ENCODE results near the gene RUNX3.
A peak's percentile ranks its signal among the peaks of the same experiment; 100 is the strongest.
"Not testable (repeated sequence)": the region's sequence is repeated elsewhere in the genome, so short reads cannot be mapped to it uniquely, and the experiment has no call there.

Gene RUNX3

DNA sequence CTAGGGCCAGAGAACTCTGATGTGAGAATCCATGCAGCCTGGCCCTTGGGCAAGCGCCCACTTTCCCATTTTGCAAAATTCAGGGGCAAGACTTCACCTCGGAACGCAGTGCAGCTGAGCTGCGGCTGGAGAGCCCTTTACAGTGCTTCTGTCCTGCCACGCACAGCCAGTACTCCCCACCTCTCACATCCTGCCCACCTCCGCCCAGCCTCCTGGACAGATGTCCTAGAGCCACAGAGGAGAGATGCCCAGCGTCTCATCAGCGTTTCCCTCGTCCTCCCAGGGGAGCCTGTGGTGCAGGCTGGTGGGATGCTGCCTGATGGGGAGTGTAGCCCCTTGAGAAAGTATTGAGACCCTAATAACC is 29.6 kb downstream of the RUNX3 start:
- no peak for DNase-seq

DNA sequence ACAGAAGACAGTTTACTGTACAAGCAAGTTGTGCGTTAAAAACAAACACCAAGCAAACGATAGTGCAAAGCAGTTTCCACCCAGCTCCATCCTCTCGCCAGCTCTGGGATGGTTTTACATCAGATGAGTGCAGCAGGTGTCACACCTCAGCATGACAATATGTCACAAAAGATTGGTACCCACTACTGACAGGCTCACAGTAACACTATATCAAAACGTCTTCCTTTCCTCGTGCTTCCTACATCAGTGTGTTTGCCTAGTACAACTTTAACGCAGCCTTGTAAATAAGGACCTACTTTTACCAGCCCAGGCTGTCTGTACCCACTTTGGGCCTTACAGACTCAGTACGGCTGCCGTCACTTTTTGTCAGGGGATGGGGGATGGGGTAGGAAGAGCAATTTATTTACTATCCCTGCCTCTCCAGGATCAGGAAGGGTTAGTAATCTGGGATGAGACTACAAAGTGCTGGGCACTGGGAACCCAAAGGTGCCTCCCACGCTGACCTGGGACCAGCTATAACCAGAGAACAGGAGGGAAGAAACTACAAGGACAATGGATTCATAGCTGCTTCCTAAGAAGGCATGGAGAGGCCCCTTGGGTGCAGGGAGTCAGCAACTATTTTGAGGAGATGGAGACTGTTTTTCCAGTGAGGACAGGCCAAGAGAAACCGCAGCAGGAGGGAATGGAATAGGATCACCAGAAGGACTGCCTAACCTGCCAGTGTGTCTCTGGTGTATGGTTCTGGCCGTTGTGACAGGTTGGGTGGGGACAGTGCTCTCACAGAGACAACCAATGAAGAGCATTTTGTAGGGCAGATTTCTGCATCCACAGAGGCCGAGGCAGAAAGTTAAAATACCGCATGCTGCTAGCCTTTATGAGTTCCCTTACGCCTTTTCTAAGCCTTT is 30.2 kb downstream of the RUNX3 start:
- no peak for DNase-seq

DNA sequence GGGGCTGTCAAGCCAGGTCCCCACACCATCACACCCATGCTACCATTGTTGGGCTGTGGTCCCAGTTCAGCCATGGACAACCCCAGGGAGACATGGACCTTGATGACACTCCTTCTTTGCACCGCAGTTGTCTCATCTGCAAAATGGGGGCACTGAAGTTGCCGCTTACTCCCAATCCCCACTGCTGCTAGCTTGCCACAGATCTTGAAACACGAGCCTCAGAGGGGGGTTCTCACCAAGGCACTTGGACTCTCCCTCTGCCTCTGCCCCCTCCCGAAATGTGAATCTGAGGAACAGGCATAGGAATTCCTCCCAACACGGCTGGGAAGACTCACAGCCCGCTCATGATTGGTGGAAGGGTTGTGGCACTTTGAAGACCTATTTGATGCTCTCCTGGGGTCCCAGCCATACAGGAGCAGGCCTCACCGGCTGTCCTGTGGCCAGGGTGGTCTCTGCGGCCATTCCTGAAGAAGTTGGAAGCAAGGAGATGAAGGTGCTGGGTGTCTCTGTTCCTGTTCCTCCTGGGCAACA is 31.1 kb downstream of the RUNX3 start:
- DNase-seq, result no peak

DNA sequence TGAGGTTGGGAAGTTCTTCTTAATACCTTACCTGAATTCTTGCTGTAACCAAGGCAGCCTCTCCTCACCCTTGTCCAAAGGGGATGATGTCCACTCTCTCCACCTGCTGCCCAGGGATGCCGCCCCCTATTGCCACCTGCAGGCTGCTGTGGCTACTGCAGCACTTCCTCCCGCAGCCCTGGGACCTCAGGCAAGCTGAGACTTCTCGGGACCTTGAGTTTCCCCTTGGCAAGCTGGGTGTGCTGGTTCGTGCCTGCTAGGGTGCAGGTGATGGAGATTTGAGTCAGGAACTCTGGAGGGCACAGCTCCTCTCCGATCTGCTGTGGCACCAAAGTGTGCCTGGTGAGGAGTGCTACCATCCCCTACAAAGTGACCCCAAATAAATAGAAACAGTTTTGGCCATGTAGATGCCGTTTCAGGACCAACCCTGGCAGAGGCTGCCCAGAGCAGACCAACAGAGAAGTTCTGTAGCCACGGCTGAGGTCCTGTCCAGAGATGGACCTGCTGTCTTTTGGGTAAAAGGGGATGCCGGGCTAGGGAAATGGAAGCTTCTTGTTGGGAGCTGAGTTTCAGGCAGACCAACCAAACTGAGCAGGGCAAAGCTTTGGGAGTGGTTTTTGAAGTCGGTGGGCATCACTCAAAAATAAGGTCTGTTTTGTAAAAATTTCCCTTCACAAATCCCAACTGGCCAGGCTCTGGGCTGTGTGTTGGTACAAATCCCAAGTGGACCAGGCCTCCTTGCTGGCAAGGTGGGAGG is 31.7 kb downstream of the RUNX3 start:
- DNase-seq, result peak in 3 of 14 donors; percentile 5 to 31 (median 11)

DNA sequence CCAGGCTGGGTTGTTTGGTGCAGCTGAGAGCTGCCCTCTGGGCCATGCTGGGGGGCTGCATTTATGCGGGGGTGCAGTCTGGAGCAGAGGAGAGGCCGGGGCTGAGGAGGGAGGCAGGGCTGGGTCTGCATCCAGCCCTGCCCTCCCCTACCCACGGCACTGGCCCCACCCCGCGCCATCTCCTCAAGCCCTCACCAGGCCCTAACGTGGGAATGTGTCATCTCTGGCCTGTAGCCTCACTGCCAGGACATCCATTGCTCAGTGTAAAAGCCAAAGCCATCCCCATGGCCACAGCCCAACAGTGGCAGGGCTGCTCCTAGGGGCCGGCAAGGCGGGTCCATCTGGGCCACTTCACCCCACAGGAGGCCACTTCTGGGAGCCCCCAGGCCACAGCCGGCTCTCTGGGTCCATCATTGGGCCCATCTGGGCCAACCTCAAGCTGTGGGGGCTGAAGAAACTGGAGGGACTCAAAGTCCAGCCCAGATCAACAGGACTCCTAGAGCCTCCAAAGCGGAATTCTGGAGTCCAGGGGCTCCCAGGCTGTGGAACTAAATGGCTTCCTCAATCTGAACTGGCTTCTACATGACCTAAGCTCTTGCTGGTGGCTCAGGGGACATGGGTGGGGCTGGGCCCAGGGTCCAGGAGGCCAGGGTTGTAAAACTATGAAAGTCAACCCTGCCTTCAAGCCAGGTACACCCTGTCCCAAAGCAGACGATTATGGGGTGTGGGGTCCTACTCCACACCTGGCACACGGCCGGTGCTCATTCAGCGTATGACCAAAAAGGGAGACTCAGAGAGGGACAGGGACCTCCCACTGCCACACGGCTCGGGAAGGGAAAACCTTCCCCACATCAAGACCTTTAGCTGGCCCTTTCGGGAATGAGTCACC is 32.6 kb downstream of the RUNX3 start:
- DNase-seq, result no peak

DNA sequence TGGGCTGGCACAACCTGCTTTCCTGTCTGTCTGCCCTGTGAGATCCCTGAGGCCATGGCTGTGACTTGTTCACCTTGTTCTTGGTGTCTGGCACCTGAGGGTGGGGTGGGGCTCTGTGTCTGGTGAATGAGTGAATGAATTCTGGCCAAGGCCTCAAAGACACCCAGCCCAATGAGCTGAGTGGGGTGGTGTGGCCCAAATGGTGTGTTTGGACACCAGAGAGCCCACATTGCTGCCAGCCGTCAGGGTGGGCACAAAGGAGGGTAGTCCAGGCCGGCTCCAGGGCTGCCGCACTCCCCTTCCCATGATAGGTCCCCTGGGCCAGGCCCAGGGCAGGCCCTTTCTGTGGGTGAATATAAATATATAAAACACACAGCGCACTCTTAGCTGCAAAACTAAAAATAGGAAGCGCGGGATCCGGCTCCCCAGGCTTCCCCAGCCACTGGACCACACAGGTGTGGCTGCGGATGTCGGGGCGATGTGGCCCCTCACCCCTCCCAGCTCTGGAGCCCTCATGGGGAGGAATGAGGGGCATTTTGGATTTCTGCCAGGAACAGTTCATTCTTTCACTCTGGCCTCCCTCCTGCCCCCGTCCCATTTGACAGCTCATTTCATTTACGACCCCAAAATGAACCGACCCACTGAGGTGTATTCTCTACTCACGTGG is 33.3 kb downstream of the RUNX3 start:
- DNase-seq, result no peak

DNA sequence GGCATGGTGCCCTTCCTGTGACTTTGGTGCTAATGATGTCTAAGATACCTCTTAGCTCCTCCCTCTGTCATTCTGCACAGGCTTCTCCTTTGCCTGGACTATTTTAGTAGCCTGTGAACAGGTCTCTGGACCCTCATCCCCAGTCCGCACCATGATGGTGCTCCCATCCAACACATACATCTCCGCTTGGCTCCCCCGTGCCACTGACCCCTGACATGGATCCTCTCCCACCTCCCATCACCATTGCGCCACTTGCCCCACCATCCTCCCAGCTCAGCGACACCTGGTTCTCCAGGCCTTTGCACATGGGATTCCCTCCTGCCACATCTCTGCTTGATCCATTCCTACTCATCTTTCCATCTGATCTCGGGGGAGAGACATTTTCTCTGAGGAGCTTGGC is 33.9 kb downstream of the RUNX3 start:
- no peak for DNase-seq

DNA sequence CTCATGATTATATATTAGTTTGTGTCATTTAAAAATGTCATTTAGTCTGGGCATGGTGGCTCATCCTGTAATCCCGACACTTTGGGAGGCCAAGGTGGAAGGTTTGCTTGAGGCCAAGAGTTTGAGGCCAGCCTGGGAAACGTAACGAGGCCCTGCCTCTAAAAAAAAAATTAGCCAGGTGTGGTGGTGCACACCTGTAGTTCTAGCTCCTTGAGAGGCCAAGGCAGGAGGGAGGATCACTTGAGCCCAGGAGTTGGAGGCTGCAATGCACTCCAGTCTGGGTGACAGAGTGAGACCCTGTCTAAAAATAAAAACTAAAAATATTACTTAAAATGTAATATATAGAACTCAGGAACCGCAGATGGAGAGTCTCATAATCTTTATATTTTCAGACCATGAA is 34.6 kb downstream of the RUNX3 start:
- no peak for DNase-seq

DNA sequence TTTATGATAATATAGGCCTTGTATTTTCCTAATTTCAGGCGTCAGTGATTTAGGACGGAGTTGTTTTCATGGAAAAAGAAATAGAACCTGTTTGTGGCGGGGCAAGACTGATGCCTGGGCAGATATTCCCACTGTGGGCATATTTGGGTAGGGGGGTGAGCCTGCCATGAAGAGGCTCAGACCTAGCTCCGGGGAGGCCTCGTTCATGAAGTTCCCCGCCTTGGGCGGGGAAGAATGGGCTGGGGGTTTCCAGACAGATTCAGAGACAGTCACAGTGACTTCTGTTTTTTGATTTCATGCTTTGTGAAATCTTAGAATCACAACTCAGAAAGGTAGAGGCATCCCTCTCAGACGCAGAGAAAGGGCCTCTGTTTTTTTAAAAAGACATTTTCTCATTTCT is 36.1 kb downstream of the RUNX3 start:
- DNase-seq, result no peak

DNA sequence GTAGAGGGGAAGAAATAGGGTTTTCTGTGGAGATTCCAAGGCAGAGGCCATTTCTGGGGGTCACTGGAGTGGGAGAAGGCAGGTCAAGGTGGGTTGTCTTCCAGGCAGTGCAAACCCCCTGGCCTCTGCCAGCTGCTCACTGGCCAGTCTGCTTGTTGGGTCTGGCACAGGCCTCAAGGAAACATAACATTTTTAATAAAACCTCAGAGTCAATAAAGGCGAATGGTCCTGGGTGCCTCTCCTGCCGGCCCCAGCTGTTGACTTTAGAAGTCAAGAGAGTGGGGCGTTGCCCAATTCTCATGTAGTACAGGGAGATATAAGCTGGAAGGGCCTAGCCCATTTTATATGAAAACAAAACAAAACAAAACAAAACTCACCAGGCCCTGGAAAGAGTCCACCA is 36.6 kb downstream of the RUNX3 start:
- DNase-seq, result no peak

DNA sequence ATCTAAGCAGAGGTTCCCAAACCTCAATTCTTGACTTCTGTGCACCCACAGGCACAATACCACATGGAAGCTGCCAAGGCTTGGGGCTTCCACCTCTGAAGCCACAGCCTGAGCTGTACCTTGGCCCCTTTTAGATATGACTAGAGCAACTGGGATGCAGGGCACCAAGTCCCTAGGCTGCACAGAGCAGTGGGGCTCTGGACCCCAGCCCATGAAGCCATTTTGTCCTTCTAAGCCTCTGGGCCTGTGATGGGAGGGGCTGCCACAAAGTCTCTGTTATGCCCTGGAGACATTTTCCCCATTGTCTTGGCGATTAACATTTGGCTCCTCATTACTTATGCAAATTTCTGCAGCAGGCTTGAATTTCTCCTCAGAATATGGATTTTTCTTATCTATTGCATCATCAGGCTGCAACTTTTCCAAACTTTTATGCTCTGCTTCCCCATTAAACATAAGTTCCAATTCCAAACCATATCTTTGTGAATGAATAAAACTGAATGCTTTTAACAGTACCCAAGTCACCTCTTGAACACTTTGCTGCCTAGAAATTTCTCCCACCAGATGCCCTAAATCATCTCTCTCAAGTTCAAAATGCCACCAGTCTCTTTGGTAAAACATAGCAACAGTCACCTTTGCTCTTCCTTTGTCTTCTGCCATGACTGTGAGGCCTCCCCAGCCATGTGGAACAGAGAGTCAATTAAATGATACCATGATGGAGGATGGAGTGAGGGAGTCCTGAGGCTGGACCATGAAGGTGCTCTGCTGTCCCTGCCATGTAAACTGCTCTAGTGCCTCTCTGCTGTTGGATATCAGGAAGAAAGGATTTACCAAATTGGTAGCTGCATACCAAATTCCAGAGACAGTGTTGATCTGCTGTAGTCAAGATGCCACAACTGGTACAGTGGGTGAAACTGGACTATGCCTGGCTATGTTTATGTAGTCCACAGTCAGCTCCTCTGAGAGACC is 37.6 kb downstream of the RUNX3 start:
- no peak for DNase-seq

DNA sequence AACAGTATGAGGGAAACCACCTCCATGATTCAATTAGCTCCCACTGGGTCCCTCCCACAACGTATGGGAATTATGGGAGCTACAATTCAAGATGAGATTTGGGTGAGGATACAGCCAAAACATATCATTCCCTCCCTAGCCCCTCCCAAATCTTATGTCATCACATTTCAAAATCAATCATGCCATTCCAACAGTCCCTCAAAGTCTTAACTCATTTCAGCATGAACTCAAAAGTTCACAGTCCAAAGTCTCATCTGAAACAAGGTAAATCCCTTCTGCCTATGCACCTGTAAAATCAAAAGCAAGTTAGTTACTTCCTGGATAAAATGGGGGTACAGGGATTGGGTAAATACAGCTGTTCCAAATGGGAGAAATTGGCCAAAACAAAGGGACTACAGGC is 38.7 kb downstream of the RUNX3 start:
- not testable (repeated sequence) for DNase-seq

DNA sequence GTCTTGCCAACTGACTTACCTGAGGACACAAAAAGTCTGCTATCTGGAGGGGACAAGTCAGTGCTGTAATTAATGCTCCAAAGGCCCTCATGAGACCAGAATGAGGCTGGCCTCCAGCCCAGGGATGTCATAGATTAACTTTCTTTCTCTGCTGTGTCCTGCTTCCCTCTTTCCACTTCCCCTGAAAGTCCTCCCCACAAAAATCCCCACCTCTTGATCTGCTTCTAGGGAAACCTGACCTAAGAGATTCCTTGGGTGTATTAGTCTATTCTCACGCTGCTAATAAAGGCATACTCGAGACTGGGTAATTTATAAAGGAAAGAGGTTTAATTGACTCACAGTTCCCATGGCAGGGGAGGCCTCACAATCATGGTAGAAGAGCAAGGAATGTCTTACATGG is 39.2 kb downstream of the RUNX3 start:
- no peak for DNase-seq

DNA sequence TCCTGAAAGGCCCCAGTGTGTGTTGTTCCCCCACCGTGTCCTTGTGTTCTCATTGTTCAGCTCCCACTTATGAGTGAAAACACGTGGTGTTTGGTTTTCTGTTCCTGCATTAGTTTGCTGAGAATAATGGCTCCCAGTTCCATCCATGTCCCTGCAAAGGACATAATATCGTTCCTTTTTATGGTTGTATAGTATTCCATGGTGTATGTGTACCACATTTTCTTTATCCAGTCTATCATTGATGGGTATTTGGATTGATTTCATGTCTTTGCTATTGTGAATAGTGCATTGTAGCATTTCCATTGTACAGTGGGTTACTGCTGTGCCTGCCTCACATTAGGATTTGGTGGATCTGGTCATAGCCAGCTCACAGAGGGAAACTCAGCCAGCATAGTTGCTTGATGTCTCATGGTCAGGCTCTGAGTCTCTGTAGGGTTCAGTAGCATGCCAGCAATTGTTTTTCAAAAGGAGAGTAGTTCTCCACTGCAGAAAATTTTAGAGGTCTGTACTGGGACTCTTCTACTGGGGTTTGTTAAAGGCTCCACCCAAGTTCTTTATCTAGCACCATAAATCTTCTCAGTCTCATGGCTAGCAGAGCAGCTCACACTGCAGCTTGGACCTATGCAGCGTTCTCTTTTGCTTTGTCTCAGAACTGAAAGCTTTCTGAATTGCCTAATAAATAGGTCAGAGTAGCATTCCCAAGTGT is 41.0 kb downstream of the RUNX3 start:
- DNase-seq, result no peak

DNA sequence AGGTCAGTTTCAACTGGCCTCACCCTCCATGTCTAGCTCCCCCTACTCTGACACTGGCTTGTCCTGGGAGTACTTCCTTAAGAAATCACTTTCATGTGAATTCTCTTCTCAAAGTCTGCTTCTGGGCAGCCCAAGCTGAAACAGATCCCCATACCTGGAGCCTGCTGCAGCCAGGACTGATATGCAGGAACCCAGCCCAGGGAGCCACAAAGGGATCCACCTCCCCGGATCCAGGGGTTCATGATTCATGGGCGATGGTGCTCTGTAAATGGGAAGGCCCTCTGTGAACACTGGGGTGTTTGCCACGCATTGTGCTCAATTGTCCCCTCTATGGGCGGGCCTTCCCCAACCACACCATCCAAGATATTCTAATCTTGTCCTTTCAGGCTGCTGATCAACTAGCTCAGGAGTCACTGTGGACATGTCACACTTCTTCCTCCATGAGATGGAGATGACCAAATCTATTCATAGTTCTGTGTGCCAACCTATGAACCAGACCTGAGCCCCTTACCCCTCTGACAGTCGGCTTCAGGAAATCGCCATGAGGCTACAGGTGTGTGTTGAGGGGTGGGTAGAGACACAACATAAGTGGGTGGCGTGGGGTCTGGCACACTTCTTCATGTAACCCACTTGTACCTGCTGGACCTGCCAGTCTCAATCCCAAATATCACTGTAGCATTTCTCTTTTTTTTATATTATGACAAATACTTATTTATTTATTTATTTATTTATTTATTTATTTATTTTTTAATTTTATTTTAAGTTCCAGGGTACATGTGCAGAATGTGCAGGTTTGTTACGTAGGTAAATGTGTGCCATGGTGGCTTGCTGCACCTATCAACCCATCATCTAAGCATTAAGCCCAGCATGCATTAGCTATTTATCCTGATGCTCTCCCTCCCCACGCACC is 41.8 kb downstream of the RUNX3 start:
- no peak for DNase-seq

DNA sequence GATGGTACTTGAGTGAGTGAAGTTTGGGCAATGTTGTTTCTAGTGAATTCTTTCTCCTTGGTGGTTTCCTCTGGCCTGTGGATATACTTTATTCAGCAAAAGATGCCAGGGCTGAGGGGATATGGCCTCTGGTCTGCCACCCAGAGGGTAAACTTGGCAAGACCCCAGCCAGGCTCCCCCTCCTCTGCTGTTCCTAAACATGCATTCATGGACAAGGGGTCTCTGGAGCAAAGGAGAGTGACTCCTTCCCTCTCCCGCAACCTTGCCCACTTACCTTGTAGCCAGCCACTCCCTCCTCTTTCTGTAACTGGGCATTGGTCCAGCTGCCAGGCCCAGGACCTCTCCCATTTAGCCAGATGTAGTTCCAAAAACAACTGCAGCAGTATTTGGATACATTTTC is 43.8 kb downstream of the RUNX3 start:
- no peak for DNase-seq

DNA sequence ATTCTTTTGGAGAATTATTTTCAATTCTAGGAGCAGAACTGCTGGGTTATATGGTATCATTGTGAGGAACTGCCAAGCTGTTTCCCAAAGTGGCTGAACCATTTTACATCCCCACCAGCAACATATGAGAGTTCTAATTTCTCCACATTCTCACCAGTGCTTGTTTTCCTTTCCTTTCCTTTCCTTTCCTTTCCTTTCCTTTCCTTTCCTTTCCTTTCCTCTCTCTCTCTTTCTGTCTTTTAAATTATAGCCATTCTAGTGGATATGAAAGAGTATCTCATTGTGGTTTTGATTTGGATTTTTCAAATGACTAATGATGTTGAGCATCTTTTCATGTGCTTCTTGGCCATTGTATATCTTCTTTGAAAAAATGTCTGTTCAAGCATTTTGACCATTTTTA is 45.3 kb downstream of the RUNX3 start:
- no peak for DNase-seq

DNA sequence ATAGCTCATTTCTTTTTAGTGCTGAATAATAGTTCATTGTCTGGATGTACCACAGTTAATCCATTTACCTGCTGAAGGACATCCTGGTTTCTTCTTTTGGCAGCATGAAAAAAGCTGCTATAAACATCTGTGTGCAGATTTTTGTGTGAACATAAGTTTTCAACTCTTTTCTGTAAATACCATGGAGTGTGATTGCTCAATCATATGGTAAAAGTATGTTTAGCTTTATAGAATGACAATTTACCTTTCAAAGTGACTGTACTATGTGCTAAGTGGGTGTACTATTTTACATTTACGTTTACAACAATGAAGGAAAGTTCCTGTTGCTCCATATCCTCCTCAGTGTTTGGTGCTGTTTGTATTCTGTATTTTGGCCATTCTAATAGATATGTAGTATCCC is 49.0 kb downstream of the RUNX3 start:
- DNase-seq, result no peak
